H9 (cell line): ENCODE results near the gene HCK. TPM values are rescaled to one million over a fixed set of nuclear protein-coding genes. Genes with fewer than 3 reads are reported as not detected.

Experiments
- DNase-seq: peaks from one replicate; pipeline ENCODE4 v3.0.0-alpha.2; 2017
- H2AFZ ChIP-seq: one replicate; pipeline ENCODE4 v1.6.1; 2013; ENCODE audit warnings: mild to moderate bottlenecking, low read length, control low read depth, moderate library complexity
- H2AK5ac ChIP-seq: 2 replicates; pipeline ENCODE4 v1.6.1; 2013; ENCODE audit warnings: low read length, control low read depth, mixed read lengths; ENCODE audit not compliant: insufficient read length
- H2BK120ac ChIP-seq: one replicate; pipeline ENCODE4 v1.6.1; 2013; ENCODE audit warnings: low read depth, mild to moderate bottlenecking, low read length, control low read depth, inconsistent platforms; ENCODE audit not compliant: poor library complexity, severe bottlenecking
- H2BK12ac ChIP-seq: 2 replicates; pipeline ENCODE4 v1.6.1; 2013; ENCODE audit warnings: low read length, control low read depth, mixed read lengths, low read depth; ENCODE audit not compliant: insufficient read length
- H2BK15ac ChIP-seq: 2 replicates; pipeline ENCODE4 v1.6.1; 2013; ENCODE audit warnings: low read depth, low read length, control low read depth
- H2BK20ac ChIP-seq: one replicate; pipeline ENCODE4 v1.6.1; 2013; ENCODE audit warnings: low read depth, mild to moderate bottlenecking, low read length, control low read depth, inconsistent platforms; ENCODE audit not compliant: poor library complexity, severe bottlenecking
- H2BK5ac ChIP-seq: 2 replicates; pipeline ENCODE4 v1.6.1; 2013; ENCODE audit warnings: low read length, control low read depth, mixed read lengths; ENCODE audit not compliant: insufficient read length
- H3K14ac ChIP-seq: 2 replicates; pipeline ENCODE4 v1.6.1; 2013; ENCODE audit warnings: low read length, control low read depth; ENCODE audit not compliant: insufficient read depth
- H3K18ac ChIP-seq: 2 replicates; pipeline ENCODE4 v1.6.1; 2013; ENCODE audit warnings: low read depth, mild to moderate bottlenecking, mixed read lengths, low read length, control low read depth; ENCODE audit not compliant: insufficient read length
- H3K23ac ChIP-seq: 2 replicates; pipeline ENCODE4 v1.6.1; 2013; ENCODE audit warnings: low read length, control low read depth, mixed read lengths, low read depth; ENCODE audit not compliant: insufficient read length
- H3K23me2 ChIP-seq: 2 replicates; pipeline ENCODE4 v1.6.1; 2013; ENCODE audit warnings: low read depth, mild to moderate bottlenecking, mixed read lengths, low read length, control low read depth; ENCODE audit not compliant: insufficient read length, poor library complexity, severe bottlenecking
- H3K27ac ChIP-seq: 2 replicates; pipeline ENCODE4 v1.5.1; 2013; ENCODE audit warnings: low read length, control low read depth, mixed read lengths, low read depth; ENCODE audit not compliant: insufficient read length
- H3K27me3 ChIP-seq: 2 replicates; pipeline ENCODE4 v1.6.1; 2013; ENCODE audit warnings: low read length, control low read depth, inconsistent platforms; ENCODE audit not compliant: insufficient read depth
- H3K4ac ChIP-seq: 2 replicates; pipeline ENCODE4 v1.6.1; 2013; ENCODE audit warnings: low read depth, mild to moderate bottlenecking, control low read depth, inconsistent platforms, low read length, moderate library complexity
- H3K4me1 ChIP-seq: 2 replicates; pipeline ENCODE4 v1.6.1; 2013; ENCODE audit warnings: low read length, control low read depth, inconsistent platforms; ENCODE audit not compliant: insufficient read depth
- H3K4me2 ChIP-seq: 2 replicates; pipeline ENCODE4 v1.6.1; 2013; ENCODE audit warnings: low read length, control low read depth, mixed read lengths; ENCODE audit not compliant: insufficient read length, insufficient read depth
- H3K56ac ChIP-seq: 2 replicates; pipeline ENCODE4 v1.6.1; 2013; ENCODE audit warnings: low read depth, mild to moderate bottlenecking, mixed read lengths, low read length, control low read depth; ENCODE audit not compliant: insufficient read length
- H3K79me1 ChIP-seq: 2 replicates; pipeline ENCODE4 v1.6.1; 2013; ENCODE audit warnings: low read depth, mild to moderate bottlenecking, moderate library complexity, low read length, control low read depth, inconsistent platforms; ENCODE audit not compliant: insufficient read depth, poor library complexity, severe bottlenecking
- H3K79me2 ChIP-seq: 2 replicates; pipeline ENCODE4 v1.6.1; 2013; ENCODE audit warnings: low read length, control low read depth, inconsistent platforms; ENCODE audit not compliant: insufficient read depth
- H3K9ac ChIP-seq: 2 replicates; pipeline ENCODE4 v1.6.1; 2013; ENCODE audit warnings: low read length, control low read depth, mixed read lengths; ENCODE audit not compliant: insufficient read length; ENCODE audit errors: extremely low read depth
- H3K9me3 ChIP-seq: one replicate; pipeline ENCODE4 v1.6.1; 2013; ENCODE audit warnings: low read depth, low read length, inconsistent platforms; ENCODE audit not compliant: control insufficient read depth
- H3T11ph ChIP-seq: one replicate; pipeline ENCODE4 v1.6.1; 2013; ENCODE audit warnings: mild to moderate bottlenecking, low read length, control low read depth, inconsistent platforms
- H4K20me1 ChIP-seq: one replicate; pipeline ENCODE4 v1.6.1; 2013; ENCODE audit not compliant: control insufficient read depth, insufficient read length, insufficient read depth
- H4K5ac ChIP-seq: 2 replicates; pipeline ENCODE4 v1.6.1; 2013; ENCODE audit warnings: low read depth, mild to moderate bottlenecking, mixed read lengths, low read length, control low read depth; ENCODE audit not compliant: insufficient read length
- H4K8ac ChIP-seq: replicated peaks from 2 replicates; pipeline ENCODE4 v1.6.1; 2013; ENCODE audit warnings: low read length, control low read depth, mixed read lengths, low read depth; ENCODE audit not compliant: insufficient read length
- H4K91ac ChIP-seq: 2 replicates; pipeline ENCODE4 v1.6.1; 2013; ENCODE audit warnings: low read depth, mild to moderate bottlenecking, moderate library complexity, mixed read lengths, low read length, control low read depth; ENCODE audit not compliant: insufficient read length
- H3K27ac Mint-ChIP-seq, 3 experiments: 2 replicates in 2 of 3; 3 replicates in 1 of 3; pipeline ENCODE4 v1.8.0; 2020 to 2021; ENCODE audit warnings: mixed read lengths in 3 of 3, mild to moderate bottlenecking in 1 of 3, moderate library complexity in 1 of 3
- H3K27me3 Mint-ChIP-seq: 2 replicates; pipeline ENCODE4 v1.8.0; 2021; ENCODE audit warnings: low read depth, mild to moderate bottlenecking, moderate library complexity, mixed read lengths
- H3K36me3 Mint-ChIP-seq, 3 experiments: 2 replicates in 2 of 3; 3 replicates in 1 of 3; pipeline ENCODE4 v1.8.0; 2020 to 2021; ENCODE audit warnings: low read depth in 3 of 3, mixed read lengths in 3 of 3; ENCODE audit not compliant: insufficient read depth in 1 of 3
- H3K4me1 Mint-ChIP-seq, 2 experiments: 2 replicates each; pipeline ENCODE4 v1.8.0; 2020; ENCODE audit warnings: mixed read lengths in 2 of 2
- H3K4me3 Mint-ChIP-seq, 2 experiments: 2 replicates in 1 of 2; 3 replicates in 1 of 2; pipeline ENCODE4 v1.8.0; 2020 to 2021; ENCODE audit warnings: mild to moderate bottlenecking in 2 of 2, mixed read lengths in 2 of 2, moderate library complexity in 1 of 2
- H3K9me3 Mint-ChIP-seq, 2 experiments: 2 replicates in 1 of 2; 3 replicates in 1 of 2; pipeline ENCODE4 v1.8.0; 2020; ENCODE audit warnings: mild to moderate bottlenecking in 2 of 2, mixed read lengths in 2 of 2, moderate library complexity in 1 of 2
- CTCF ChIP-seq: fragments of 200-600 bp; sonication (generic); conservative IDR thresholded peaks from 3 replicates; pipeline ENCODE4 v1.8.0; 2021; ENCODE audit warnings: antibody characterized with exemption, mild to moderate bottlenecking
- WGBS: extraction: QIAGEN DNeasy Blood & Tissue Kit; methylation state at CpG from one replicate; pipeline ENCODE4 v1.1.7; 2013; ENCODE audit warnings: missing lambda C conversion rate, low lambda C conversion rate, mixed read lengths; ENCODE audit not compliant: insufficient read length; ENCODE audit errors: extremely low coverage; 5-methylcytosine and 5-hydroxymethylcytosine counted together
- total RNA-seq: library from RNA; stranded (reverse); gene quantifications from 2 replicates; pipeline ENCODE4 v1.2.1, GENCODE V29; 2021

HCK gene
- total RNA-seq, 1 experiment from 2014 or later = 1.7 TPM

GRCh38 chr20:32114305-32114960 is 62.4 kb downstream of the HCK start:
- peaks cover 0 to 13% (median 6%) of the 10 kb centered on the region in 3 experiments; a peak in 6 of 7 replicates for H3K36me3 Mint-ChIP-seq
- 0 out of 2 replicates have a peak, but pooled peaks cover 3% of the 10 kb centered on the region for H3K4me1 ChIP-seq
- no CpG with 5 or more reads among the region's 8 CpGs for WGBS
- no peak overlapping the region for H2BK20ac ChIP-seq
- no peak overlapping the region for H4K5ac ChIP-seq
- H2AFZ ChIP-seq = no peak overlapping the region
- H2BK15ac ChIP-seq = no peak overlapping the region
- H3K9me3 Mint-ChIP-seq = no peaks in the 10 kb centered on the region
- H4K91ac ChIP-seq = no peak overlapping the region
- no peaks in the 10 kb centered on the region; the same call in 1 of the 2 replicates for H3K27me3 Mint-ChIP-seq
- H3K4me2 ChIP-seq = no peak overlapping the region
- no peak for TF ChIP-seq CTCF
- H3K23me2 ChIP-seq = peaks cover 6% of the 10 kb centered on the region
- no peak overlapping the region for H3K27ac ChIP-seq
- H3K4ac ChIP-seq = no peak overlapping the region
- H2BK120ac ChIP-seq = no peak overlapping the region
- no peaks in the 10 kb centered on the region for H3K79me1 ChIP-seq
- DNase-seq = no peak
- H3K18ac ChIP-seq = no peak overlapping the region
- H2AK5ac ChIP-seq = no peak overlapping the region
- peaks cover 25 to 27% of the 10 kb centered on the region in 2 experiments for H3K4me1 Mint-ChIP-seq
- no peak overlapping the region for H2BK12ac ChIP-seq
- no peak overlapping the region for H3T11ph ChIP-seq
- H3K27me3 ChIP-seq = no peaks in the 10 kb centered on the region
- H3K9ac ChIP-seq = no peak overlapping the region
- no peak overlapping the region for H2BK5ac ChIP-seq
- H3K9me3 ChIP-seq = no peaks in the 10 kb centered on the region
- H3K27ac Mint-ChIP-seq = 0 out of 7 replicates have a peak overlapping the region, but pooled peaks of 1 of the 3 experiments have one; percentile 45
- H3K14ac ChIP-seq = no peak overlapping the region
- H3K23ac ChIP-seq = no peak overlapping the region
- H4K8ac ChIP-seq = no peak overlapping the region
- no peak overlapping the region for H3K56ac ChIP-seq
- H4K20me1 ChIP-seq = no peaks in the 10 kb centered on the region
- H3K79me2 ChIP-seq = peaks cover 11% of the 10 kb centered on the region; the same call in 1 of the 2 replicates
- no peak overlapping the region for H3K4me3 Mint-ChIP-seq
